HG02970 (cell line): ENCODE measurements around the gene NR0B2.
"Not testable (repeated sequence)": the region's sequence is repeated elsewhere in the genome, so short reads cannot be mapped to it uniquely, and the experiment has no call there.

Source experiments
- ATAC-seq: cut with Tn5 transposase; IDR thresholded peaks from one replicate; pipeline ENCODE4 v1.9.1; 2021; ENCODE audit warnings: mild to moderate bottlenecking, moderate library complexity, moderate number of reproducible peaks; ENCODE audit not compliant: unreplicated experiment, low FRiP score

Gene NR0B2

GRCh38 chr1:26894263-26894662, 19.5 kb downstream of the NR0B2 start:
- ATAC-seq: no peak

- no peak for ATAC-seq
These were observed 23.3 kb downstream of the NR0B2 start for GRCh38 chr1:26890467-26890796.

GRCh38 chr1:26889551-26890466, 24.0 kb downstream of the NR0B2 start, which contains the start of gene GPN2:
GPN2 (minus strand) TSS chr1:26890283; CDS start chr1:26890096, 187 bp downstream.
- peak; percentile 77 for ATAC-seq

GRCh38 chr1:26888231-26888630, 25.5 kb downstream of the NR0B2 start:
- no peak for ATAC-seq

GRCh38 chr1:26887125-26887524, 26.6 kb downstream of the NR0B2 start:
- ATAC-seq: no peak

GRCh38 chr1:26882696-26883463, 30.9 kb downstream of the NR0B2 start:
- no peak for ATAC-seq

- ATAC-seq: not testable (repeated sequence)
These were observed 32.2 kb downstream of the NR0B2 start for GRCh38 chr1:26881611-26882010.

GRCh38 chr1:26879793-26880192, 34.0 kb downstream of the NR0B2 start:
- no peak for ATAC-seq

GRCh38 chr1:26877326-26877725, 36.4 kb downstream of the NR0B2 start:
- no peak for ATAC-seq

- ATAC-seq: no peak
These were observed 38.9 kb downstream of the NR0B2 start for GRCh38 chr1:26874896-26875295.

- ATAC-seq: not testable (repeated sequence)
These were observed 40.7 kb downstream of the NR0B2 start for GRCh38 chr1:26873097-26873496.

GRCh38 chr1:26864610-26865480, 48.9 kb downstream of the NR0B2 start:
- peak; percentile 79 for ATAC-seq

- no peak for ATAC-seq
These were observed 50.1 kb downstream of the NR0B2 start for GRCh38 chr1:26863685-26864077.

- no peak for ATAC-seq
These were observed 50.7 kb downstream of the NR0B2 start, which contains the start of gene SFN for GRCh38 chr1:26862781-26863684. SFN (plus strand) TSS chr1:26863149; CDS start chr1:26863213, 64 bp downstream.

- ATAC-seq: no peak
These were observed 51.8 kb downstream of the NR0B2 start for GRCh38 chr1:26861889-26862378.
